ENCODE measurements around the gene GLRA2.
"Not testable (repeated sequence)": the region's sequence is repeated elsewhere in the genome, so short reads cannot be mapped to it uniquely, and the experiment has no call there.

GLRA2 gene

GRCh38 chrX:14594521-14594920 lies 65.2 kb downstream of the GLRA2 start:
- DNase-seq, result no peak

- no peak for DNase-seq
Measured at GRCh38 chrX:14598330-14598729, 69.0 kb downstream of the GLRA2 start.

- peak in 1 of 2 experiments; percentile 7 for DNase-seq
Measured at GRCh38 chrX:14607446-14607985, 78.2 kb downstream of the GLRA2 start.

- DNase-seq, result not testable (repeated sequence)
Measured at GRCh38 chrX:14612450-14612849, 83.1 kb downstream of the GLRA2 start.

GRCh38 chrX:14616301-14616700 lies 87.0 kb downstream of the GLRA2 start:
- DNase-seq, result peak in 1 of 2 experiments; percentile 14

GRCh38 chrX:14616836-14617235 lies 87.5 kb downstream of the GLRA2 start:
- peak; percentile 20 to 67 for DNase-seq

GRCh38 chrX:14618177-14618965 lies 89.0 kb downstream of the GLRA2 start:
- no peak for DNase-seq

- peak; percentile 1 to 60 for DNase-seq
Measured at GRCh38 chrX:14630733-14631132, 101.4 kb downstream of the GLRA2 start.

- DNase-seq, result no peak
Measured at GRCh38 chrX:14641681-14642655, 112.6 kb downstream of the GLRA2 start.

GRCh38 chrX:14660970-14661369 lies 131.6 kb downstream of the GLRA2 start:
- DNase-seq, result no peak

GRCh38 chrX:14670819-14671218 lies 141.5 kb downstream of the GLRA2 start:
- DNase-seq, result no peak

- DNase-seq, result no peak
Measured at GRCh38 chrX:14672611-14673172, 143.4 kb downstream of the GLRA2 start.

GRCh38 chrX:14673236-14673635 lies 143.9 kb downstream of the GLRA2 start:
- no peak for DNase-seq

- peak in 1 of 2 experiments; percentile 13 for DNase-seq
Measured at GRCh38 chrX:14673764-14674163, 144.4 kb downstream of the GLRA2 start.

GRCh38 chrX:14675500-14675899 lies 146.2 kb downstream of the GLRA2 start:
- no peak for DNase-seq

- DNase-seq, result no peak
Measured at GRCh38 chrX:14676431-14676830, 147.1 kb downstream of the GLRA2 start.

- not testable (repeated sequence) for DNase-seq
Measured at GRCh38 chrX:14688331-14688730, 159.0 kb downstream of the GLRA2 start.

- DNase-seq, result peak in 1 of 2 experiments; percentile 1
Measured at GRCh38 chrX:14690553-14690952, 161.2 kb downstream of the GLRA2 start.

- DNase-seq, result no peak
Measured at GRCh38 chrX:14694611-14695010, 165.3 kb downstream of the GLRA2 start.

GRCh38 chrX:14697451-14697850 lies 168.1 kb downstream of the GLRA2 start:
- DNase-seq, result peak; percentile 31 to 73

- DNase-seq, result no peak
Measured at GRCh38 chrX:14698790-14699189, 169.5 kb downstream of the GLRA2 start.

- no peak for DNase-seq
Measured at GRCh38 chrX:14700982-14701381, 171.6 kb downstream of the GLRA2 start.

- no peak for DNase-seq
Measured at GRCh38 chrX:14702145-14702544, 172.8 kb downstream of the GLRA2 start.

Data from NCI-H524 (cell line).